Fibroblast of lung (primary cell): ENCODE data around the gene CCDC187. TPM values are rescaled to one million over a fixed set of nuclear protein-coding genes. Genes with fewer than 3 reads are reported as not detected.
"Not testable (repeated sequence)": the region's sequence is repeated elsewhere in the genome, so short reads cannot be mapped to it uniquely, and the experiment has no call there.

Experiments used
- DNase-seq, 2 donors: peaks; one replicate each; pipeline versions ENCODE4 v3.0.0 to v3.0.0-alpha.2; 2010; ENCODE audit warnings: low read depth in 2 of 2
- H2AFZ ChIP-seq: 2 replicates; pipeline ENCODE4 v1.5.1; 2012; ENCODE audit warnings: low read length, control low read depth, inconsistent platforms
- H3K27ac ChIP-seq: 2 replicates; pipeline ENCODE4 v1.5.1; 2011; ENCODE audit warnings: low read length, control low read depth; ENCODE audit not compliant: insufficient read depth
- H3K27me3 ChIP-seq: 2 replicates; pipeline ENCODE4 v1.5.1; 2011; ENCODE audit warnings: mild to moderate bottlenecking, low read length; ENCODE audit not compliant: control insufficient read depth, insufficient read depth
- H3K36me3 ChIP-seq: 2 replicates; pipeline ENCODE4 v1.5.1; 2011; ENCODE audit warnings: low read length; ENCODE audit not compliant: control insufficient read depth, insufficient read depth
- H3K4me1 ChIP-seq: 2 replicates; pipeline ENCODE4 v1.5.1; 2011; ENCODE audit warnings: low read length; ENCODE audit not compliant: control insufficient read depth, insufficient read depth; ENCODE audit errors: extremely low read depth
- H3K4me2 ChIP-seq: 2 replicates; pipeline ENCODE4 v1.5.1; 2011; ENCODE audit warnings: low read length, control low read depth; ENCODE audit not compliant: insufficient read depth; ENCODE audit errors: extremely low read depth
- H3K4me3 ChIP-seq, 4 experiments: fragments of 200-600 bp in 1 of 4; sonication (generic) in 1 of 4; replicated peaks in 1 of 4; 2 replicates each; pipeline ENCODE4 v1.5.1; 2011 to 2016; ENCODE audit warnings: low read length in 4 of 4, low read depth in 3 of 4, mild to moderate bottlenecking in 3 of 4, control low read depth in 2 of 4, inconsistent platforms in 1 of 4, mixed read lengths in 1 of 4; ENCODE audit not compliant: insufficient read depth in 1 of 4; ENCODE audit errors: control extremely low read depth in 1 of 4
- H3K79me2 ChIP-seq: 2 replicates; pipeline ENCODE4 v1.5.1; 2012; ENCODE audit warnings: mild to moderate bottlenecking, low read length, inconsistent platforms; ENCODE audit not compliant: control insufficient read depth, insufficient read depth
- H3K9ac ChIP-seq: 2 replicates; pipeline ENCODE4 v1.5.1; 2011; ENCODE audit warnings: mild to moderate bottlenecking, low read length, control low read depth; ENCODE audit not compliant: insufficient read depth
- H3K9me3 ChIP-seq: 2 replicates; pipeline ENCODE4 v1.5.1; 2012; ENCODE audit warnings: low read depth, low read length; ENCODE audit not compliant: control insufficient read depth, insufficient read depth
- H4K20me1 ChIP-seq: 2 replicates; pipeline ENCODE4 v1.5.1; 2011; ENCODE audit warnings: low read length; ENCODE audit not compliant: control insufficient read depth, insufficient read depth; ENCODE audit errors: extremely low read depth
- CTCF ChIP-seq, 2 donors: IDR thresholded peaks in 1 of 2; conservative IDR thresholded peaks in 1 of 2; 1 replicate in 1 of 2; 2 replicates in 1 of 2; pipeline ENCODE4 v1.5.1; 2011 to 2012; ENCODE audit warnings: low read length in 2 of 2, control low read depth in 1 of 2, inconsistent platforms in 1 of 2, low read depth in 1 of 2, mild to moderate bottlenecking in 1 of 2
- EZH2 ChIP-seq: IDR thresholded peaks from 2 replicates; pipeline ENCODE4 v1.5.1; 2012; ENCODE audit warnings: low read length, control low read depth, mild to moderate bottlenecking; ENCODE audit errors: missing control alignments
- polyA minus RNA-seq: library from RNA; depleted of rRNA, polyadenylated mRNA; stranded (reverse); fragments of >200 nt; gene quantifications from 2 replicates; pipeline ENCODE4 v1.2.3, GENCODE V29; 2011; ENCODE audit warnings: low replicate concordance
- polyA plus RNA-seq, 2 donors: library from polyadenylated mRNA; depleted of rRNA in 1 of 2; stranded (reverse) in 1 of 2; unstranded in 1 of 2; fragments of >200 nt; gene quantifications; 2 replicates each; pipeline ENCODE4 v1.2.1, GENCODE V29; 2011 to 2012; ENCODE audit warnings: missing spikeins in 1 of 2
- total RNA-seq: library from RNA; depleted of rRNA; stranded (reverse); fragments of >200 nt; gene quantifications from 2 replicates; pipeline ENCODE4 v1.2.1, GENCODE V29; 2014

CCDC187 gene
- total RNA-seq (not detected in 2 replicates), polyA plus RNA-seq (under 0.01 TPM in 1 of 2 replicates, not detected in the other), polyA minus RNA-seq (not detected in 2 replicates)
- not detected in 2 replicates for polyA plus RNA-seq (2012)

- DNase-seq, result no peak
- Histone ChIP-seq H2AFZ (no peak within 1 kb of the TSS), H3K36me3 (no peaks in the 10 kb centered on the region), H3K27me3 (no peaks in the 10 kb centered on the region), H3K9me3 (no peaks in the 10 kb centered on the region), H3K4me3 (no peak within 1 kb of the TSS), H3K4me1 (no peaks in the 10 kb centered on the region), H3K4me2 (no peak within 1 kb of the TSS), H4K20me1 (no peaks in the 10 kb centered on the region), H3K79me2 (no peaks in the 10 kb centered on the region), H3K27ac (no peak within 1 kb of the TSS), H3K9ac (no peak within 1 kb of the TSS)
- no peak for TF ChIP-seq EZH2
These were observed at the start of gene CCDC187 for GRCh38 chr9:136303825-136304416. Gene CCDC187 (minus strand): TSS chr9:136304094. CDS start chr9:136303830, 264 bp downstream.

GRCh38 chr9:136353088-136353487, 49.2 kb upstream of the CCDC187 start:
- no peak overlapping the region for H3K4me2 ChIP-seq
- H3K4me3 ChIP-seq, result no peak overlapping the region
- no peaks in the 10 kb centered on the region for H3K9me3 ChIP-seq
- H3K9ac ChIP-seq, result no peak overlapping the region
- H3K27me3 ChIP-seq, result no peaks in the 10 kb centered on the region
- peaks cover 39% of the 10 kb centered on the region for H3K36me3 ChIP-seq
- no peak overlapping the region for H2AFZ ChIP-seq
- TF ChIP-seq CTCF (conservative IDR thresholded peaks at IDR 0.05 in 1 of 2, IDR thresholded peaks at IDR 0.05 in 1 of 2; ENCODE audit: low read depth in 1 of 2, low read length in 2 of 2), result no peak
- no peak for TF ChIP-seq EZH2
- no peaks in the 10 kb centered on the region for H4K20me1 ChIP-seq
- H3K79me2 ChIP-seq, result no peaks in the 10 kb centered on the region
- DNase-seq, result no peak
- H3K27ac ChIP-seq, result no peak overlapping the region
- peaks cover 4% of the 10 kb centered on the region for H3K4me1 ChIP-seq

- peaks cover 35% of the 10 kb centered on the region for H3K36me3 ChIP-seq
These were observed 48.8 kb upstream of the CCDC187 start for GRCh38 chr9:136352682-136353081.

GRCh38 chr9:136351868-136352267, 48.0 kb upstream of the CCDC187 start:
- not testable (repeated sequence) for H3K4me2 ChIP-seq, H2AFZ ChIP-seq, H3K9ac ChIP-seq, H3K27me3 ChIP-seq, H3K4me1 ChIP-seq, H3K79me2 ChIP-seq, H3K4me3 ChIP-seq, H3K27ac ChIP-seq, DNase-seq, H4K20me1 ChIP-seq, H3K9me3 ChIP-seq
- H3K36me3 ChIP-seq, result peaks cover 27% of the 10 kb centered on the region

More at GRCh38 chr9:136352682-136353081, 48.8 kb upstream of the CCDC187 start:
- H3K9me3 ChIP-seq, result no peaks in the 10 kb centered on the region
- no peaks in the 10 kb centered on the region for H3K27me3 ChIP-seq
- no peaks in the 10 kb centered on the region for H3K79me2 ChIP-seq
- no peaks in the 10 kb centered on the region for H4K20me1 ChIP-seq
- no peak overlapping the region for H3K4me2 ChIP-seq
- no peak overlapping the region for H3K27ac ChIP-seq
- TF ChIP-seq EZH2 (no peak), CTCF (conservative IDR thresholded peaks at IDR 0.05 in 1 of 2, IDR thresholded peaks at IDR 0.05 in 1 of 2; ENCODE audit: low read depth in 1 of 2, low read length in 2 of 2) (no peak)
- H2AFZ ChIP-seq, result no peak overlapping the region
- H3K4me3 ChIP-seq, result no peak overlapping the region
- no peak overlapping the region for H3K9ac ChIP-seq
- peaks cover 4% of the 10 kb centered on the region for H3K4me1 ChIP-seq
- DNase-seq, result no peak
